HG03103 (cell line): ENCODE measurements around the gene MMEL1.
"Not testable (repeated sequence)": the region's sequence is repeated elsewhere in the genome, so short reads cannot be mapped to it uniquely, and the experiment has no call there.

Source experiments
- ATAC-seq: cut with Tn5 transposase; IDR thresholded peaks from one replicate; pipeline ENCODE4 v1.9.1; 2021; ENCODE audit warnings: low read depth; ENCODE audit not compliant: unreplicated experiment

Gene MMEL1, protein sequence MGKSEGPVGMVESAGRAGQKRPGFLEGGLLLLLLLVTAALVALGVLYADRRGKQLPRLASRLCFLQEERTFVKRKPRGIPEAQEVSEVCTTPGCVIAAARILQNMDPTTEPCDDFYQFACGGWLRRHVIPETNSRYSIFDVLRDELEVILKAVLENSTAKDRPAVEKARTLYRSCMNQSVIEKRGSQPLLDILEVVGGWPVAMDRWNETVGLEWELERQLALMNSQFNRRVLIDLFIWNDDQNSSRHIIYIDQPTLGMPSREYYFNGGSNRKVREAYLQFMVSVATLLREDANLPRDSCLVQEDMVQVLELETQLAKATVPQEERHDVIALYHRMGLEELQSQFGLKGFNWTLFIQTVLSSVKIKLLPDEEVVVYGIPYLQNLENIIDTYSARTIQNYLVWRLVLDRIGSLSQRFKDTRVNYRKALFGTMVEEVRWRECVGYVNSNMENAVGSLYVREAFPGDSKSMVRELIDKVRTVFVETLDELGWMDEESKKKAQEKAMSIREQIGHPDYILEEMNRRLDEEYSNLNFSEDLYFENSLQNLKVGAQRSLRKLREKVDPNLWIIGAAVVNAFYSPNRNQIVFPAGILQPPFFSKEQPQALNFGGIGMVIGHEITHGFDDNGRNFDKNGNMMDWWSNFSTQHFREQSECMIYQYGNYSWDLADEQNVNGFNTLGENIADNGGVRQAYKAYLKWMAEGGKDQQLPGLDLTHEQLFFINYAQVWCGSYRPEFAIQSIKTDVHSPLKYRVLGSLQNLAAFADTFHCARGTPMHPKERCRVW

GRCh38 chr1:2632561-2633361 lies at the start of gene MMEL1:
Gene MMEL1, minus strand, starts transcription at chr1:2633016. Its CDS starts 3,532 bp downstream, at chr1:2629484.
- ATAC-seq, result no peak

DNA sequence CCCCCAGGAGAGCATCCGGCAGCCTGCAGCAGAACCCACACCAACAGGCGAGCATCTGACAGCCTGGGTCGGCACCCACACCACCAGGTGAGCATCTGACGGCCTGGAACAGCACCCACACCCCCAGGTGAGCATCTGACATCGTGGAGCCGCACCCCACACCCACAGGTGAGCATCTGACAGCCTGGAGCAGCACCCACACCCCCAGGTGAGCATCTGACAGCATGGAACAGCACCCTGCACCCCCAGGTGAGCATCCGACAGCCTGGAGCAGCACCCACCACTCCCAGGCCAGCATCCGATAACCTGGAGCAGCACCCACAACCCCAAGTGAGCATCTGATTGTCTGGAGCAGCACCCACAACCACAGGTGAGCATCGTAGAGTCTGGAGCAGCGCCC lies 43.9 kb upstream of the MMEL1 start:
- not testable (repeated sequence) for ATAC-seq

GRCh38 chr1:2671656-2672055 lies 38.8 kb upstream of the MMEL1 start:
- ATAC-seq, result not testable (repeated sequence)

DNA sequence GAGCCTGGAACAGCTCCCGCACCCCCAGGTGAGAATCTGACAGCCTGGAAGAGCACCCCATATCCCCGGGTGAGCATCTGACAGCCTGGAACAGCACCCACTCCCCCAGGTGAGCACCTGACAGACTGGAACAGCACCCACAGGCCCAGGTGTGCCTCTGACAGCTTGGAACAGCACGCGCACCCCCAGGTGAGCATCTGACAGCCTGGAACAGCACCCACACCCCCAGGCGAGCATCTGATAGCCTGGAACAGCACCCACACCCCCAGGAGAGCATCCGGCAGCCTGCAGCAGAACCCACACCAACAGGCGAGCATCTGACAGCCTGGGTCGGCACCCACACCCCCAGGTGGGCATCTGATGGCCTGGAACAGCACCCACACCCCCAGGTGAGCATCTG lies 27.0 kb upstream of the MMEL1 start:
- ATAC-seq, result not testable (repeated sequence)

DNA sequence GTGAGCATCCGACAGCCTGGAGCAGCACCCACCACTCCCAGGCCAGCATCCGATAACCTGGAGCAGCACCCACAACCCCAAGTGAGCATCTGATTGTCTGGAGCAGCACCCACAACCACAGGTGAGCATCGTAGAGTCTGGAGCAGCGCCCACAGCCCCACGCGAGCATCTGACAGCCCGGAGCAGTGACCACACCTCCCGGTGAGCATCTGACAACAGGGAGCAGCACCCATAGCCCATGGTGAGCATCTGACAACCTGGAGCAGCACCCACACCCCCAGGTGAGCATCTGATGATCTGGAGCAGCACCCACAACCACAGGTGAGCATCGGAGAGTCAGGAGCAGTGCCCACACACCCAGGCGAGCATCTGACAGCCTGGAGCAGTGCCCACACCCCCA lies 25.1 kb upstream of the MMEL1 start:
- ATAC-seq, result not testable (repeated sequence)

DNA sequence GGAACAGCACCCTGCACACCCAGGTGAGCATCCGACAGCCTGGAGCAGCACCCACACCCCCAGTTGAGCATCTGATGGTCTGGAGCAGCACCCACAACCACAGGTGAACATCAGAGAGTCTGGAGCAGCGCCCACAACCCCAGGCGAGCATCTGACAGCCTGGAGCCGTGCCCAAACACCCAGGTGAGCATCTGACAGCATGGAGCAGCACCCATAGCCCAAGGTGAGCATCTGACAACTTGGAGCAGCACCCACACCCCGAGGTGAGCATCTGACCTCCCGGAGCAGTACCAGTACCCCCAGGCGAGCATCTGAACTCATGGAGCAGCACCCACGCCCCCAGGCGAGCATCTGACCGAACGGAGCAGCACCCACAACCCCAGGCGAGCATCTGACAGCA lies 24.3 kb upstream of the MMEL1 start:
- not testable (repeated sequence) for ATAC-seq

GRCh38 chr1:2655598-2656434 lies 23.0 kb upstream of the MMEL1 start:
- ATAC-seq, result not testable (repeated sequence)

DNA sequence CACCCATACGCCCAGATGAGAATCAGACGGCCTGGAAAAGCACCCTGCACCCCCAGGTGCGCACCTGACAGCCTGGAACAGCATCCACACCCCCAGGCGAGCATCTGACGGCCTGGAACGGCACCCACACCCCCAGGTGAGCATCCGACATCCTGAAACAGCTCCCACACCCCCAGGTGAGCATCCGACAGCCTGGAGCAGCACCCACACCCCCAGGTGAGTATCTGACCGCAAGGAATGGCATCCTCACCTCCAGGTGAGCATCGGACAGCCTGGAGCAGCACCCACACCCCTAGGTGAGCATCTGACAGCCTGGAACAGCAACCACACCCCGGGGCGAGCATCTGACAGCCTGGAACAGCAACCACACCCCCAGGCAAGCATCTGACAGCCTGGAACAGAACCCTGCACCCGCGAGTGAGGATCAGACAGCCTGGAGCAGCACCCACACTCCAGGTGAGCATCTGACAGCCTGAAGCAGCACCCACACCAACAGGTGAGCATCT lies 21.7 kb upstream of the MMEL1 start:
- ATAC-seq, result not testable (repeated sequence)

DNA sequence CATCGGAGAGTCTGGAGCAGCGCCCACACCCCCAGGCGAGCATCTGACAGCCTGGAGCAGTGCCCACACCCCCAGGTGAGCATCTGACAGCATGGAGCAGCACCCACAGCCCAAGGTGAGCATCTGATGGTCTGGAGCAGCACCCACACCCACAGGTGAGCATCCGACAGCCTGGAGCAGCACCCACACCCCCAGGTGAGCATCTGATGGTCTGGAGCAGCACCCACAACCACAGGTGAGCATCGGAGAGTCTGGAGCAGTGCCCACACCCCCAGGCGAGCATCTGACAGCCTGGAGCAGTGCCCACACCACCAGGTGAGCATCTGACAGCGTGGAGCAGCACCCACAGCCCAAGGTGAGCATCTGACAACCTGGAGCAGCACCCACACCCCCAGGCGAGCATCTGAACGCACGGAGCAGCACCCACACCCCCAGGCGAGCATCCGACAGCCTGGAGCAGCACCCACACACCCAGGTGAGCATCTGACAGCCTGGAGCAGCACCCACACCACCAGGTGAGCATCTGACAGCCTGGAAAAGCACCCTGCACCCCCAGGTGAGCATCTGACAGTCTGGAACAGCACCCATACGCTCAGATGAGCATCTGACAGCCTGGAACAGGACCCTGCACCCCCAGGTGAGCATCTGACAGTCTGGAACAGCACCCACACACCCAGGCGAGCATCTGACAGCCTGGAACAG lies 21.1 kb upstream of the MMEL1 start:
- ATAC-seq, result not testable (repeated sequence)

GRCh38 chr1:2652926-2653571 lies 20.2 kb upstream of the MMEL1 start:
- not testable (repeated sequence) for ATAC-seq

DNA sequence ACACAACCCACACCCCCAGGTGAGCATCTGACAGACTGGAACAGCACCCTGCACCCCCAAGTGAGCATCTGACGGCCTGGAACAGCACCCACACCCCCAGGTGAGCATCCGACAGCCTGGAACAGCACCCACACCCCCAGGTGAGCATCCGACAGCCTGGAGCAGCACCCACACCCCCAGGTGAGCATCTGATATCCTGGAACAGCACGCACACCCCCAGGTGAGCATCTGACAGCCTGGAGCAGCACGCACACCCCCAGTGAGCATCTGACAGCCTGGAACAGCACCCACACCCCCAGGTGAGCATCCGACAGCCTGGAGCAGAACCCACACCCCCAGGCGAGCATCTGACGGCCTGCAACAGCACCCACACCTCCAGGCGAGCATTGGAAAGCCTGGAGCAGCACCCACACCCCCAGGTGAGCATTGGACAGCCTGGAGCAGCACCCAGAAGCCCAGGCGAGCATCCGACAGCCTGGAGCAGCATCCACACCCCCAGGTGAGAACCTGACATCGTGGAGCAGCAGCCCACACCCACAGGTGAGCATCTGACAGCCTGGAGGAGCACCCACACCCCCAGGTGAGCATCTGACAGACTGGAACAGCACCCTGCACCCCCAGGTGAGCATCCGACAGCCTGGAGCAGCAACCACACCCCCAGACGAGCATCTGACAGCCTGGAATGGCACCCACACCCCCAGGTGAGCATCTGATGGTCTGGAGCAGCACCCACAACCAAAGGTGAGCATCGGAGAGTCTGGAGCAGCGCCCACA lies 19.5 kb upstream of the MMEL1 start:
- not testable (repeated sequence) for ATAC-seq

- no peak for ATAC-seq
Measured at GRCh38 chr1:2650967-2651645, 18.3 kb upstream of the MMEL1 start.

DNA sequence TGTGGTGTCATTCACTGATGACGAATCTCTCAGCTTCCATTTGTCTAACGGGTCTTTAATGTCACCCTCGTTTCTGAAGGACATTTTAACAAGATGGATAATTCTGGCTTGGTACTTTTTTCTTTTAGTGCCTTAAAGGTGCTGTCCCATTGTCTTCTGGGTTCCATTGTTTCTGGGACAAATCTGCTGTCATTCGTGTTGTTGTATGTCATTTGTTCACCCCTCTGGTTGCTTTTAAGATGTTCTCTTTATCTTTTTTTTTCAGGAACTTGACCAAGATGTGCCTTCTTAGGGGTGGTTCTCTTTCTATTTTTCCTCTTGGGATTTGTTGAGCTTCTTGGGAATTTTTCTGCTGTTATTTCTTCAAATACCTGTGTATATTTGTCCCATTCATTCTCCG lies 14.0 kb upstream of the MMEL1 start:
- no peak for ATAC-seq

GRCh38 chr1:2645776-2646175 lies 13.0 kb upstream of the MMEL1 start:
- ATAC-seq, result no peak

DNA sequence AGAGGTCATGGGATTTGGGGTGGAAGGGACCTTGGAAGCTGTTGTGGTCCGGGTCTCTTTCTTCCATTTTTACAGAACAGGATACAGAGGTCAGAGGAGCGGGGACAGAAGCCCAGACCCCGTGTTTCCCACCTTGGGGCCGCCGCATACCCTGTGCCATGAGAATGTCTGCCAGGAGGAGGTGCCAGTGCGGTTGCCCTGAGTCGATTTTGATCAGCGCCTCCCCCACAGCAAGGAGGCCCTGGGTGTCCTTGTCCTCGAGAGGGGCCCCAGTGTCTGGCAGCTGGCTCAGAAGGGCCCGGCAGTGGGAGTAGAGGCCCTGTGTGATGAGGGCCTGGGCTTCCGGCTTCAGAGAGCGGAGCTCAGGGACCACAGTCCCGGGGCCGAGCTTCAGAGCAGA lies 12.3 kb upstream of the MMEL1 start:
- ATAC-seq, result no peak

DNA sequence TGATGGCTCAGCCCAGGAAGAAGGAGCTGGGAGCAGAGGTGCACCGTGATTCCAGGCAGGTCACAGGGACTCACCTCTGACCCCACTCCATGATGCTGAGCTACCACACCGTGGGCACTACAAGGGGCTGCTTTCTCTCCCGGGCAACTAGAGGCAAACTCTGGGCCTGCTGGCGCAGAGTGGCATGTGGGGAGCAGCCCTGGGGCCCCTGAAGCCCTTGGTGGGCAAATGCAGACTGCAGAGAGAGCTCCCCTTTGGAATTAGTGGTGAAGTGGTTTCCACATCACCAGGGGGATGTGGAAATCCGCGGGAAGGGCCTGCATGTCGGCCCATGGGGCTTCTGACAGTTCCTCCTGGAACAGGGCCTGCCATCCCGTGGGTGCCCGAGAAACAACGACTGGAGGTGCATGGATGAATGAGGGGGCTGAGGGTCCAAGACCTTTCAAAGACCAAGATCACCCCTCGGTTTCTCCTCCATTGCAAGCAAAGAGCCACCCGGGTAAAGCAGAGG lies 11.8 kb upstream of the MMEL1 start:
- no peak for ATAC-seq

DNA sequence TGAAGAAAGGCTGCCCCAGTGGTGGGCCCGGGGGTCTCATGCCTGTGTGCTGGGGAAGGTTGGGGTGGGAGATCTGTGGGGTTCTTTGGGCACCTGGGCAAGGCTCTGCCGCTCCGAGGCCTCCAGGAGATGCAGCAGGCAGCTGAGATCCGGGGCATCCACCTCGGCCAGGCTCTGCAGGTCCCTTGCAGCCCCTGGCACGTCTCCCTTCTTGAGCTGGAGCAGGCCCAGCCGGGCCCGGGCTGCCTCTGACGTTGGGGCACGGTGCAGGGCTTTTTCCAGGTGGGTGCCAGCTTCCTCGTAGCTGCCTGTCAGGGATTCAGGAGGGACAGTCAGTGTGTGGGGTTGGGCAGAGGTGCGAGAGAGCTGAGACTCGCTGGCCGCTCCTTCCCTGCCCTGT lies 11.4 kb upstream of the MMEL1 start:
- no peak for ATAC-seq
